Progenitor cell of endocrine pancreas (in vitro differentiated cells): Measurements from ENCODE around the gene LIN7C. TPM values are rescaled to one million over a fixed set of nuclear protein-coding genes. Genes with fewer than 3 reads are reported as not detected.

Experiments used
- DNase-seq: peaks from one replicate; pipeline ENCODE4 v3.0.0; 2021; ENCODE audit warnings: low spot score; ENCODE audit not compliant: unreplicated experiment
- H3K27ac Mint-ChIP-seq: 2 replicates; pipeline ENCODE4 v1.8.0; 2021; ENCODE audit warnings: mild to moderate bottlenecking, moderate library complexity, mixed read lengths
- H3K27me3 Mint-ChIP-seq: 2 replicates; pipeline ENCODE4 v1.8.0; 2021; ENCODE audit warnings: mixed read lengths
- H3K36me3 Mint-ChIP-seq: 2 replicates; pipeline ENCODE4 v1.8.0; 2022; ENCODE audit warnings: mixed read lengths; ENCODE audit not compliant: insufficient read depth
- H3K4me1 Mint-ChIP-seq: 2 replicates; pipeline ENCODE4 v1.8.0; 2021; ENCODE audit warnings: low read depth, mixed read lengths
- H3K4me3 Mint-ChIP-seq: 2 replicates; pipeline ENCODE4 v1.8.0; 2021; ENCODE audit warnings: low read depth, mild to moderate bottlenecking, moderate library complexity, mixed read lengths
- H3K9me3 Mint-ChIP-seq: 2 replicates; pipeline ENCODE4 v1.8.0; 2021; ENCODE audit warnings: low read depth, mixed read lengths
- CTCF ChIP-seq: fragments of 200-600 bp; sonication (generic); IDR thresholded peaks from one replicate; pipeline ENCODE4 v1.5.0; 2021; ENCODE audit warnings: antibody characterized with exemption, mild to moderate bottlenecking; ENCODE audit not compliant: unreplicated experiment
- total RNA-seq: library from RNA; stranded (reverse); gene quantifications from 2 replicates; pipeline ENCODE4 v1.2.1, GENCODE V29; 2021

The LIN7C gene
- total RNA-seq, 1 donor from 2014 or later: 38.2 TPM

GRCh38 chr11:27477831-27478230 is 28.7 kb downstream of the LIN7C start:
- H3K36me3 Mint-ChIP-seq: no peaks in the 10 kb centered on the region
- H3K4me1 Mint-ChIP-seq: peaks cover 5% of the 10 kb centered on the region
- no peak overlapping the region for H3K27ac Mint-ChIP-seq
- no peak overlapping the region for H3K4me3 Mint-ChIP-seq
- TF ChIP-seq CTCF: no peak
- H3K9me3 Mint-ChIP-seq: no peaks in the 10 kb centered on the region
- DNase-seq: no peak
- H3K27me3 Mint-ChIP-seq: no peaks in the 10 kb centered on the region

GRCh38 chr11:27477243-27477642 is 29.3 kb downstream of the LIN7C start:
- Mint-ChIP-seq H3K27ac (no peak overlapping the region), H3K9me3 (no peaks in the 10 kb centered on the region), H3K4me1 (peaks cover 3% of the 10 kb centered on the region), H3K4me3 (no peak overlapping the region), H3K36me3 (no peaks in the 10 kb centered on the region), H3K27me3 (no peaks in the 10 kb centered on the region)
- DNase-seq: no peak
- TF ChIP-seq CTCF: no peak

GRCh38 chr11:27475622-27476021 is 30.9 kb downstream of the LIN7C start:
- peaks cover 3% of the 10 kb centered on the region for H3K4me1 Mint-ChIP-seq
- no peaks in the 10 kb centered on the region for H3K36me3 Mint-ChIP-seq
- DNase-seq: no peak
- H3K9me3 Mint-ChIP-seq: no peaks in the 10 kb centered on the region
- no peaks in the 10 kb centered on the region for H3K27me3 Mint-ChIP-seq
- no peak overlapping the region for H3K4me3 Mint-ChIP-seq
- no peak for TF ChIP-seq CTCF
- peak overlapping the region; percentile 13 for H3K27ac Mint-ChIP-seq

- H3K4me3 Mint-ChIP-seq: peak overlapping the region; percentile 99
- H3K4me1 Mint-ChIP-seq: peaks cover 29% of the 10 kb centered on the region
- H3K9me3 Mint-ChIP-seq: no peaks in the 10 kb centered on the region
- no peak for DNase-seq
- H3K27me3 Mint-ChIP-seq: no peaks in the 10 kb centered on the region
- peak overlapping the region; percentile 54 for H3K27ac Mint-ChIP-seq
- TF ChIP-seq CTCF: no peak
- H3K36me3 Mint-ChIP-seq: no peaks in the 10 kb centered on the region
Observed at GRCh38 chr11:27473017-27473406, 33.6 kb downstream of the LIN7C start.

GRCh38 chr11:27472398-27473016 is 34.1 kb downstream of the LIN7C start, which contains the start of gene LGR4:
LGR4 (minus strand) TSS chr11:27472790; CDS start chr11:27472302, 488 bp downstream.
- Mint-ChIP-seq H3K4me1 (peaks cover 34% of the 10 kb centered on the region), H3K27ac (peak within 1 kb of the TSS; percentile 100), H3K9me3 (no peaks in the 10 kb centered on the region), H3K36me3 (peaks cover 3% of the 10 kb centered on the region), H3K4me3 (peak within 1 kb of the TSS; percentile 99), H3K27me3 (no peaks in the 10 kb centered on the region)
- TF ChIP-seq CTCF: no peak
- peak; percentile 88 for DNase-seq
